ENCODE measurements around the gene SLC48A1. TPM values are rescaled to one million over a fixed set of nuclear protein-coding genes. Genes with fewer than 3 reads are reported as not detected.
A peak's percentile ranks its signal among the peaks of the same experiment; 100 is the strongest.

The SLC48A1 gene
- total RNA-seq, result 11.4 to 18.4 TPM (median 11.5 TPM) in 3 replicates
- long read RNA-seq, transcript SLC48A1-201 (3 exons, 3,010 nt), result major isoform, 28 of 32 reads
- long read RNA-seq, partial matches to known transcripts, result 0 of 32 reads
- long read RNA-seq, other reads (novel, unspliced or antisense), result 3 of 32 reads

DNA sequence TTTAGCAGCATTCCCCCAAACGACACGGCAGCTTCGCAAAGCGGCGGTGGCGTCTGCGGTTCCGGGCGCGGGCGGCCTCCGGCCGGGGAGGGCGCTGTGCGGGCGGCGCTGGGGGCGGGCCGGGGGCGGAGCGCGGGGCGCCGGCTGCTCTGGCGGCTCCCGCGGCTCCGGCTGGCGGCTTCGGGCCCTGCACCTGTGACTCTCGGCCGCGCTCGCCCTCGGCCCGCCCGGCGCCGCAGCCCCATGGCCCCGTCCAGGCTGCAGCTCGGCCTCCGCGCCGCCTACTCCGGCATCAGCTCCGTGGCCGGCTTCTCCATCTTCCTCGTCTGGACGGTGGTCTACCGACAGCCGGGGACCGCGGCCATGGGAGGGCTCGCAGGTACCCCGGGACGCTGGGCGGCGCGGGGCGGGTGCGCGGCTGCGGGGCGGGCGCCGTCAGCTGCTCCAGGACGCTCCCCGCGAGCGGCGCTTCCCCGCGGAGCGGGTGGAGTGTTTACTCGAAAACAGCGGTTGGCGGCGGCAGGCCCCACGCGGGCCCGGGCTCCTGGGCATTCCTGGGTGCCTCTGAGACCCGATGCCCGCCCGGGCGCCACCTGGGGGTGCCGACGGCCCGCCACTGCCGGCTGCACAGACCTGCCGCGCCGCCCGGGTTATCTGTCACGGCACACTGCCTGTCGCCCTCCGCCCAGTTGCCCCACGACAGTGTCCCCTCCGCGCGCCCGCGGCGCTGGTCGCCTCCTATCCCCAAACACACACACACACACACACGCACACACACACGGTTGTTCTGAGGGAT lies at the start of gene SLC48A1:
Gene SLC48A1, plus strand, starts transcription at position 177 of the 796 bp plus-strand sequence. Its CDS starts 67 bp downstream, at position 244.
- H3K4me3 Mint-ChIP-seq (ENCODE audit: unreplicated experiment), result peak within 1 kb of the TSS; percentile 81
- TF ChIP-seq, protein P1, sequence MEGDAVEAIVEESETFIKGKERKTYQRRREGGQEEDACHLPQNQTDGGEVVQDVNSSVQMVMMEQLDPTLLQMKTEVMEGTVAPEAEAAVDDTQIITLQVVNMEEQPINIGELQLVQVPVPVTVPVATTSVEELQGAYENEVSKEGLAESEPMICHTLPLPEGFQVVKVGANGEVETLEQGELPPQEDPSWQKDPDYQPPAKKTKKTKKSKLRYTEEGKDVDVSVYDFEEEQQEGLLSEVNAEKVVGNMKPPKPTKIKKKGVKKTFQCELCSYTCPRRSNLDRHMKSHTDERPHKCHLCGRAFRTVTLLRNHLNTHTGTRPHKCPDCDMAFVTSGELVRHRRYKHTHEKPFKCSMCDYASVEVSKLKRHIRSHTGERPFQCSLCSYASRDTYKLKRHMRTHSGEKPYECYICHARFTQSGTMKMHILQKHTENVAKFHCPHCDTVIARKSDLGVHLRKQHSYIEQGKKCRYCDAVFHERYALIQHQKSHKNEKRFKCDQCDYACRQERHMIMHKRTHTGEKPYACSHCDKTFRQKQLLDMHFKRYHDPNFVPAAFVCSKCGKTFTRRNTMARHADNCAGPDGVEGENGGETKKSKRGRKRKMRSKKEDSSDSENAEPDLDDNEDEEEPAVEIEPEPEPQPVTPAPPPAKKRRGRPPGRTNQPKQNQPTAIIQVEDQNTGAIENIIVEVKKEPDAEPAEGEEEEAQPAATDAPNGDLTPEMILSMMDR (IDR thresholded peaks at IDR 0.05), result peak; percentile 63
- H3K4me1 Mint-ChIP-seq (ENCODE audit: low read depth), result peaks cover 27% of the 10 kb centered on the region
- H3K27me3 Mint-ChIP-seq (ENCODE audit: low read depth), result no peaks in the 10 kb centered on the region
- no peak within 1 kb of the TSS for H3K27ac Mint-ChIP-seq (ENCODE audit: unreplicated experiment)
- no peaks in the 10 kb centered on the region for H3K9me3 Mint-ChIP-seq (ENCODE audit: low read depth)
- H3K36me3 Mint-ChIP-seq (ENCODE audit: low read depth), result no peaks in the 10 kb centered on the region
- DNase-seq (ENCODE audit: low spot score), result no peak

DNA sequence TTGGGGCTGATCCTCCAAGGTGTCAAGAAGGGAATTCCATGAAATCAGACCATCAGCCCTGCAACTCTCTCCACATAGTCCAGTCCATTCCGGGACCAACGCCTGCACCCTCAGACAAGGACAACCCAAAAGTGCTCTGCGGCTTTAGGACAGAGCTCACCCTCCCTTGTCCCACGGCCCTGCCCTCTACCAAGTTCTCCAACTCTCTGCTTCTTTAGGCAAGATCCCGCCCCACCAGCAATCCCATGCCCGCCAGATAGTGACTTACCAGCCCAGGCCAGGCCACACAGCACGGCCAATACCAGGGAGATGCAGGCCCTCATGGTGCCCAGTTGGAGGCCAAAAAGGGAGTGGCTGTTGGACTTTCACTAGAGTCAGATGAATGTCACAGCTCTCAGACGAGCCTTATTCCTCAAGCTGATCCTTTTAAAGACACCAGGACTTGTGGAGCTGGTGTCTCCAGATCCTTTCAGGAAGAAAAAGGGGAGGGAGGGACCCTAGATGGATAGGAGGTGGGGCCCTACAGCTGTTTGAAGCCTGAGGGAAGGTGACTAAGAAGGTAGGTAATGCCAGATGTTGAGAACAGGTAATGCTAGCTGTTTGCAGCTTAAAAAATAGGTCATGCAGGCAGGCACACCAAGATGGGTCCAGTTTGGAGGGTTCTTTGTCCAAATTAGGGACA lies 47.8 kb upstream of the SLC48A1 start, which contains the start of gene ENDOU:
Gene ENDOU, minus strand, starts transcription at position 400 of the 682 bp plus-strand sequence. Its CDS starts 77 bp downstream, at position 323.
- H3K27me3 Mint-ChIP-seq (ENCODE audit: low read depth), result peaks cover 4% of the 10 kb centered on the region
- H3K4me1 Mint-ChIP-seq (ENCODE audit: low read depth), result peaks cover 13% of the 10 kb centered on the region
- H3K27ac Mint-ChIP-seq (ENCODE audit: unreplicated experiment), result no peak within 1 kb of the TSS
- TF ChIP-seq, protein P1 (IDR thresholded peaks at IDR 0.05), result no peak
- H3K9me3 Mint-ChIP-seq (ENCODE audit: low read depth), result no peaks in the 10 kb centered on the region
- H3K4me3 Mint-ChIP-seq (ENCODE audit: unreplicated experiment), result no peak within 1 kb of the TSS
- DNase-seq (ENCODE audit: low spot score), result no peak
- peaks cover 3% of the 10 kb centered on the region for H3K36me3 Mint-ChIP-seq (ENCODE audit: low read depth)

DNA sequence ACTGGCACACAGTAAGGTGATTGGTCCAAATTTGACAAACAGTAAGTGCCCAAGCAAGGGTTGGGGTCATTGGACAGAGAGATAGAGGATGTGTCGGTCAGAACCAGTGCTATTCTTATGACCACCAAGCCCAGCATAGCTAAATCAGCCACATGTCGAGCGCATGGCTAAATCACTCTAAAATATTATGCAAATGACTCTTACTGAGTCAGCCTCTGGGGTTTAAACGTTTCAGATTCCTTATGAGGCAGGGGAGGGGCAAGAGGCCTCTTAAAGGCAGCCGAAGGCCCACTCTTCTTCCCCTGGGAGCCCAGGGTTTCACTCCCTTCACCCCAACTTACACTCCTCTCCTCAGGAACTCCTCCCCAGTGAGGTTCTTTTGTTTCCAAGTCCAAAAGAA lies 47.1 kb upstream of the SLC48A1 start:
- peaks cover 3% of the 10 kb centered on the region for H3K36me3 Mint-ChIP-seq (ENCODE audit: low read depth)

DNA sequence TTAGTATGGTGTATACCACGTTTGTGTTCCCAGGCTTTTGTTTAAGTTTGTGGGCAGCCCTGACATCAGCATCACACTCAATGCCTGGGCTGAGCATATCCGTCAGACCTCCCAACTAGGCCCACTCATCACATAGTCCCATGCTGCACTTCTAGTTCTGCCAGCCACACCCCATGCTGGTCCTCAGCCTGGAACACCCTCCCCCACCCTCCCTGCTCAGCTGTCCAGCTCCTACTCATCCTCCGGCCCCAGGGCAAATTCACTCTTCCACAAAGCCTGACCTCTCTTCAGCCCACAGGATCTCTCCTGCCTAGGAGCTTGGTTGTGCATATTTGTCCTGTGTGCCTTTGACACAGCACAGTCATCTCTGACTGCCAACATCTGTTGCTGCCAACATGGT lies 43.8 kb upstream of the SLC48A1 start:
- TF ChIP-seq, protein P1 (IDR thresholded peaks at IDR 0.05), result no peak
- no peak overlapping the region for H3K4me3 Mint-ChIP-seq (ENCODE audit: unreplicated experiment)
- peaks cover 2% of the 10 kb centered on the region for H3K27me3 Mint-ChIP-seq (ENCODE audit: low read depth)
- no peak for DNase-seq (ENCODE audit: low spot score)
- H3K27ac Mint-ChIP-seq (ENCODE audit: unreplicated experiment), result no peak overlapping the region
- H3K4me1 Mint-ChIP-seq (ENCODE audit: low read depth), result peaks cover 19% of the 10 kb centered on the region
- H3K9me3 Mint-ChIP-seq (ENCODE audit: low read depth), result no peaks in the 10 kb centered on the region
- peaks cover 1% of the 10 kb centered on the region for H3K36me3 Mint-ChIP-seq (ENCODE audit: low read depth)

More for the DNA sequence above, 47.1 kb upstream of the SLC48A1 start:
- Mint-ChIP-seq H3K4me1 (ENCODE audit: low read depth) (peaks cover 19% of the 10 kb centered on the region), H3K27ac (ENCODE audit: unreplicated experiment) (no peak overlapping the region), H3K9me3 (ENCODE audit: low read depth) (no peaks in the 10 kb centered on the region), H3K27me3 (ENCODE audit: low read depth) (peaks cover 4% of the 10 kb centered on the region), H3K4me3 (ENCODE audit: unreplicated experiment) (no peak overlapping the region)
- DNase-seq (ENCODE audit: low spot score), result no peak
- TF ChIP-seq, protein P1 (IDR thresholded peaks at IDR 0.05), result no peak

DNA sequence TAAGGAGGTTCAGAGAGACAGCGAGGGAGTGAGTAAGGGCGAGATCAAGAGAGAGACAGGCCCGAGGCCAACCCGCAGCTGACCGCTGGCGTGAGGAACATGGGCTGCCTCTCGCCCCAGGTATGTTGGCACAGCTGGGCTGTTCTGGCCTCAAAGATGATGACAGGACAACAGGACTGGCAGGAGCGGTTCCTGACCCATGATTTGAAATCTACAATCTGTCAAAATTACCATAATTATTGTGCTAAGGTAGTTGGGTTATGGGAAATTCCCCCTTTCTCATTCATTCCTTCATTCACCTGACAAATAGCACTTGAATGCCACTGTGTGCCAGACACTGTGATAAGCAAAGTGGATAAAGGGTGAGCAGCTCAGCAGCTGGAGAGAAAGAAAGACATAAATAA lies 42.7 kb upstream of the SLC48A1 start:
- TF ChIP-seq, protein P1 (IDR thresholded peaks at IDR 0.05), result no peak
- H3K4me3 Mint-ChIP-seq (ENCODE audit: unreplicated experiment), result no peak overlapping the region
- no peaks in the 10 kb centered on the region for H3K36me3 Mint-ChIP-seq (ENCODE audit: low read depth)
- peaks cover 19% of the 10 kb centered on the region for H3K4me1 Mint-ChIP-seq (ENCODE audit: low read depth)
- H3K9me3 Mint-ChIP-seq (ENCODE audit: low read depth), result no peaks in the 10 kb centered on the region
- H3K27ac Mint-ChIP-seq (ENCODE audit: unreplicated experiment), result no peak overlapping the region
- H3K27me3 Mint-ChIP-seq (ENCODE audit: low read depth), result peaks cover 2% of the 10 kb centered on the region
- DNase-seq (ENCODE audit: low spot score), result no peak
